T follicular helper cell (primary cell): Measurements from ENCODE around the gene CAMP.

Experiments used
- DNase-seq: peaks from one replicate; pipeline ENCODE4 v3.0.0-alpha.2; 2020; ENCODE audit warnings: low read depth

CAMP gene

GRCh38 chr3:48214225-48214624, 9.1 kb upstream of the CAMP start:
- DNase-seq, result no peak

- DNase-seq, result no peak
Measured at GRCh38 chr3:48215019-48215418, 8.3 kb upstream of the CAMP start.

- no peak for DNase-seq
Measured at GRCh38 chr3:48215466-48215865, 7.8 kb upstream of the CAMP start.

- no peak for DNase-seq
Measured at GRCh38 chr3:48215876-48216275, 7.4 kb upstream of the CAMP start.

- no peak for DNase-seq
Measured at GRCh38 chr3:48217449-48217848, 5.8 kb upstream of the CAMP start.

- no peak for DNase-seq
Measured at GRCh38 chr3:48218537-48218936, 4.8 kb upstream of the CAMP start.

- DNase-seq, result no peak
Measured at GRCh38 chr3:48219543-48219942, 3.8 kb upstream of the CAMP start.

GRCh38 chr3:48220746-48221145, 2.5 kb upstream of the CAMP start:
- DNase-seq, result no peak

GRCh38 chr3:48225587-48225986, 2.3 kb downstream of the CAMP start:
- DNase-seq, result no peak

- no peak for DNase-seq
Measured at GRCh38 chr3:48226939-48227338, 3.6 kb downstream of the CAMP start.

GRCh38 chr3:48232232-48232631, 8.9 kb downstream of the CAMP start:
- no peak for DNase-seq

GRCh38 chr3:48232734-48233133, 9.4 kb downstream of the CAMP start:
- peak; percentile 28 for DNase-seq

GRCh38 chr3:48233542-48233941, 10.2 kb downstream of the CAMP start:
- no peak for DNase-seq

- DNase-seq, result no peak
Measured at GRCh38 chr3:48236531-48236930, 13.2 kb downstream of the CAMP start.

- DNase-seq, result no peak
Measured at GRCh38 chr3:48238531-48239085, 15.3 kb downstream of the CAMP start.

GRCh38 chr3:48240000-48240963, 17.0 kb downstream of the CAMP start:
- no peak for DNase-seq

GRCh38 chr3:48241796-48242455, 18.6 kb downstream of the CAMP start:
- DNase-seq, result no peak

GRCh38 chr3:48243886-48244285, 20.6 kb downstream of the CAMP start:
- DNase-seq, result no peak

GRCh38 chr3:48244461-48244860, 21.2 kb downstream of the CAMP start:
- DNase-seq, result no peak

- no peak for DNase-seq
Measured at GRCh38 chr3:48245136-48245535, 21.8 kb downstream of the CAMP start.

- no peak for DNase-seq
Measured at GRCh38 chr3:48247401-48247811, 24.1 kb downstream of the CAMP start.

- DNase-seq, result no peak
Measured at GRCh38 chr3:48248095-48248850, 25.0 kb downstream of the CAMP start.
